LNCAP (cell line): Measurements from ENCODE around the gene PRAMEF18.
"Not testable (repeated sequence)": the region's sequence is repeated elsewhere in the genome, so short reads cannot be mapped to it uniquely, and the experiment has no call there.

ENCODE experiments used
- CTCF ChIP-seq: fragments of 450-650 bp; IDR thresholded peaks from 2 replicates; pipeline ENCODE4 v1.5.1; 2017; ENCODE audit warnings: mild to moderate bottlenecking

The PRAMEF18 gene, protein sequence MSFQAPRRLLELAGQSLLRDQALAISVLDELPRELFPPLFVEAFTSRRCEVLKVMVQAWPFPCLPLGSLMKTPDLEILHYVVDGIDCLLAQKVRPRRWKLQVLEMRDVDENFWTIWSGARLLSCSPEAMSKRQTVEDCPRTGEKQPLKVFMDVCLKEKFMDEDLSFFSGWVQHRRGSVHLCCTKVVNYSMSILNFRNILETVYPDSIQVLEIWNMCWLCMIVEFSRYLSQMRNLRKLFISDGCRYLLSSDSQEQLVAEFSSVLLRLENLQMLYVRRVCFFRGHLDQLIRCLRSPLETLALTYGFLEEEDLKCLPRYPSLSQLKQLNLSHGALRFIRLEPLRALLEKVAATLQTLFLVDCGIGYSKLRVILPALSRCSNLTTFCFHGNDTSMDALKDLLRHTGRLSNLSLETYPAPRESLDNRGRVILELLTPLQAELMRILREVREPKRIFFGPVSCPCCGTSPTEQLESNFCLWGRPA

GRCh38 chr1:13225675-13226204 lies at the start of gene PRAMEF18:
PRAMEF18 (minus strand) TSS chr1:13226154; CDS start chr1:13226106, 48 bp downstream.
- TF ChIP-seq CTCF = not testable (repeated sequence)

DNA sequence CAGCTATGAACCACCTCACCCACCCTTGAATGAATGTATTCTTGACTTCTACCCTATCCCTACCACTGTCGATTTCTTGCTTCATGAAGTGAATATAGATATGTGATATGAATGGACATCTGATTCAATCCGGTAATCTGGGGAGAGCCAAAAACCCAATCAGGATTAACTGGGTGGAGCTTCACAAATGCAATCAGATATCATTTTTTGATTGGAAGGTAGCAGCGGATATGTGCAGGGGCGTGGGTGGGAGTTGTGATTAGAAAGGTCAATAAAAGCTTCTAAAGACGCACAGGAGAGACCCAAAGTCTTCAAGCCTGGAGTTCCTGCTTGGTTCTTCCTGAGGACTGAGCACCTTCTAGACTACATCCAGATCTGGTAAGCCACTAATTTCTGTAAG lies 27.9 kb upstream of the PRAMEF18 start, which contains the start of gene PRAMEF5:
Gene PRAMEF5 (plus strand): TSS at position 301 of the 400 bp plus-strand sequence. CDS start 5,071 bp downstream, outside the sequence.
- not testable (repeated sequence) for TF ChIP-seq CTCF

DNA sequence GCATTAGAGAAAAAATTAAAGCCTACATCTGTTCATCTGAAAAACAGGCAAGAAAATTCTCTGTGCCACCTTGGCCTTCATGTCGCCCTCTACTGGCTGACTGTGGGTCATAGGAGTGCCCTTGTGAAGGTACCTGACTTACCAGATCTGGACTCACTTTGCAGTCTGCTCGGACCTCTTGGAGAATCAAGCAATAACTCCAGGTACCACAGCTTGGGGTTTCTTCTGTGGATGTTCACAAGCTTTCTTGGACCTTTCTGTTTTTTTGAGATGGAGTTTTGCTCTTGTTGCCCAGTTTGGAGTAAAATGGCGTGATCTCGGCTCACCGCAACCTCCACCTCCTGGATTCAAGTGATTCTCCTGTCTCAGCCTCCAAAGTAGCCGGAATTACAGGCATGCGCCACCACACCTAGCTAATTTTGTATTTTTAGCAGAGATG lies 2.4 kb upstream of the PRAMEF18 start:
- peak; percentile 72 for TF ChIP-seq CTCF

DNA sequence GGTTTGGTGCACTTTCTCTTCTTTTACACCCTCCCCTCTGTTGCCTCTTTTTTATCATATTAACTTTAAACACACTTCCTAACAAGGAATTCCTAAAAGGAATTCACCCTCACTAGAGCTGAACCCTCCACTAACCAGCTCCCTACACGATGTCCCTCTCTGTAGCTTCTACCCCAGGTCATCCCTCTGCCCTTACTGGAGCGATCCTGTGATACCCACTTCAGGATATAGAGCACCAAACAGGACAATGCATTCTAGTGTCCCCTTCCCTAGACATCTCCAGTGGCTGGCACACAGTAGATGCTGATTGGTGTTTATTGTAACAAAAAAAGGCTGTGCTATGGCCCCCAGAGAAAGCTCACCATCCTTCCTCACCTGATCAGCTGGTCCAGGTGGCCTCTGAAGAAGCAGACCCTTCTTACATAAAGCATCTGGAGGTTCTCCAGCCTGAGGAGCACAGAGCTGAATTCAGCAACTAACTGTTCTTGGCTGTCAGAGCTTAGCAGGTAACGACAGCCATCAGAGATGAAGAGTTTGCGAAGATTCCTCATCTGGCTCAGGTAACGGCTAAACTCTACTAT lies 1.4 kb downstream of the PRAMEF18 start:
- no peak for TF ChIP-seq CTCF

GRCh38 chr1:13201309-13201708 lies 24.6 kb downstream of the PRAMEF18 start, which contains the start of gene PRAMEF13:
PRAMEF13 (minus strand) TSS chr1:13201409; CDS start chr1:13199589, 1,820 bp downstream.
- not testable (repeated sequence) for TF ChIP-seq CTCF
